Measurements from ENCODE around the gene LILRB3. TPM values are rescaled to one million over a fixed set of nuclear protein-coding genes. Genes with fewer than 3 reads are reported as not detected.
A peak's percentile ranks its signal among the peaks of the same experiment; 100 is the strongest.
"Not testable (repeated sequence)": the region's sequence is repeated elsewhere in the genome, so short reads cannot be mapped to it uniquely, and the experiment has no call there.

LILRB3 gene
- total RNA-seq, 1 donor from 2014 or later: not detected

DNA sequence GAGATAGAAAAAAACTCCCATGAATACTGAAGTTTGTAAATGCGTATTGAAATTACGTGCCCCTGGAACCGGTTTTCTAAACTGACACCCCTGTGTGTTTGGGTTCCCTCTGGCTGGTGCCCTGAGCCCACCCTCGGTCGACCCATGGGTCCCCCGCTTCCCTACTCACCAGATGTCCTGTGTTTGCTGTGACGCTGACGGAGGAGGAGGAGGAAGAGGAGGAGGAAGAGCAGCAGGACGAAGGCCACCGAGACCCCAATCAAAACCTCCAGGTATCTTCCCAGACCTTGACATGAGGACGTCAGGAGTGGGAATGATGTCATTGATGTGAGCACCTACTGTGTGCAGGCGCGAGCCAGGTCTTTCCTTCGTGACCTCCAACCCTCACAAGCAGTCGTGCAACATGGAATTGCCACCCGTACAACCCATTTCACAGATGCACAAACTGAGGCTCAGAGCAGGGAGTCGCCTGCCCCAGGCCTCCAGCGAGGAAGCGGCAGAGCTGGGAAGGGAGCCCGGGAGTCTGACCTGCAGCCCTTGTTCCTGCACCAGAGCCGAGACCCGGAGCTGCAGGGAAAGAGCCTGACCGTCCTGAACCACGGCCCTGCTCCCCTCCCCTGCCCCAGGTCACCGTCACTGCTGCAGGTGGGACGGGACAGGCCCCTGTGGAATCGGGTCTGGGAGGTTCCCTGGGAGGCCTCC is 3.7 kb downstream of the LILRB3 start:
- TF ChIP-seq, protein P1, sequence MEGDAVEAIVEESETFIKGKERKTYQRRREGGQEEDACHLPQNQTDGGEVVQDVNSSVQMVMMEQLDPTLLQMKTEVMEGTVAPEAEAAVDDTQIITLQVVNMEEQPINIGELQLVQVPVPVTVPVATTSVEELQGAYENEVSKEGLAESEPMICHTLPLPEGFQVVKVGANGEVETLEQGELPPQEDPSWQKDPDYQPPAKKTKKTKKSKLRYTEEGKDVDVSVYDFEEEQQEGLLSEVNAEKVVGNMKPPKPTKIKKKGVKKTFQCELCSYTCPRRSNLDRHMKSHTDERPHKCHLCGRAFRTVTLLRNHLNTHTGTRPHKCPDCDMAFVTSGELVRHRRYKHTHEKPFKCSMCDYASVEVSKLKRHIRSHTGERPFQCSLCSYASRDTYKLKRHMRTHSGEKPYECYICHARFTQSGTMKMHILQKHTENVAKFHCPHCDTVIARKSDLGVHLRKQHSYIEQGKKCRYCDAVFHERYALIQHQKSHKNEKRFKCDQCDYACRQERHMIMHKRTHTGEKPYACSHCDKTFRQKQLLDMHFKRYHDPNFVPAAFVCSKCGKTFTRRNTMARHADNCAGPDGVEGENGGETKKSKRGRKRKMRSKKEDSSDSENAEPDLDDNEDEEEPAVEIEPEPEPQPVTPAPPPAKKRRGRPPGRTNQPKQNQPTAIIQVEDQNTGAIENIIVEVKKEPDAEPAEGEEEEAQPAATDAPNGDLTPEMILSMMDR (conservative IDR thresholded peaks at IDR 0.05): no peak
- H3K4me3 Mint-ChIP-seq: no peak overlapping the region
- DNase-seq (ENCODE audit: low read depth, low spot score): no peak
- peaks cover 22% of the 10 kb centered on the region for H3K4me1 Mint-ChIP-seq
- no peaks in the 10 kb centered on the region for H3K9me3 Mint-ChIP-seq
- H3K27me3 Mint-ChIP-seq (ENCODE audit: low read depth): peaks cover 9% of the 10 kb centered on the region
- no peak overlapping the region for H3K27ac Mint-ChIP-seq (ENCODE audit: unreplicated experiment)
- peaks cover 6% of the 10 kb centered on the region for H3K36me3 Mint-ChIP-seq (ENCODE audit: low read depth)

DNA sequence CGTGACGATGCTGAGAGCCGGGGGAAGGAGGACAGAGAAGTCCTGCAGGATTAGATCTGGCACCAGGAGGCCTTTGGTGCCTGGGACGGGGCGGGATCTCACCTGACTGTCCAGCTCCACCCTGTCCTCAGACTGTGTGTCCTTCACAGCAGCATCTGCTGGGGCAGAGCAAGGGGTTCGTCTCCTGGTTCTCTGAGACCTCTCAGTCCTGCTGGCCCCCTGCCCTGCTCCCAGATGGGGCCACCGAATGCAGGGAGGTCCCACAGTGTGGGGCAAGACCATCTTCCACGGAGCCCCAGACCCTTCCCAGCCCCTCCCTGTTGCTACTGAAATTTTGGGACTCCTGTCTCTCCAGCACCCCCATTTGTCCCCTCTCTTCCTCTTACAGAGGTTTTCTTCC is 4.5 kb downstream of the LILRB3 start:
- H3K27me3 Mint-ChIP-seq (ENCODE audit: low read depth): peaks cover 2% of the 10 kb centered on the region
- TF ChIP-seq, protein P1 (conservative IDR thresholded peaks at IDR 0.05): no peak
- no peaks in the 10 kb centered on the region for H3K9me3 Mint-ChIP-seq
- peaks cover 24% of the 10 kb centered on the region for H3K4me1 Mint-ChIP-seq
- H3K4me3 Mint-ChIP-seq: no peak overlapping the region
- peaks cover 6% of the 10 kb centered on the region for H3K36me3 Mint-ChIP-seq (ENCODE audit: low read depth)
- no peak overlapping the region for H3K27ac Mint-ChIP-seq (ENCODE audit: unreplicated experiment)
- DNase-seq (ENCODE audit: low read depth, low spot score): no peak

DNA sequence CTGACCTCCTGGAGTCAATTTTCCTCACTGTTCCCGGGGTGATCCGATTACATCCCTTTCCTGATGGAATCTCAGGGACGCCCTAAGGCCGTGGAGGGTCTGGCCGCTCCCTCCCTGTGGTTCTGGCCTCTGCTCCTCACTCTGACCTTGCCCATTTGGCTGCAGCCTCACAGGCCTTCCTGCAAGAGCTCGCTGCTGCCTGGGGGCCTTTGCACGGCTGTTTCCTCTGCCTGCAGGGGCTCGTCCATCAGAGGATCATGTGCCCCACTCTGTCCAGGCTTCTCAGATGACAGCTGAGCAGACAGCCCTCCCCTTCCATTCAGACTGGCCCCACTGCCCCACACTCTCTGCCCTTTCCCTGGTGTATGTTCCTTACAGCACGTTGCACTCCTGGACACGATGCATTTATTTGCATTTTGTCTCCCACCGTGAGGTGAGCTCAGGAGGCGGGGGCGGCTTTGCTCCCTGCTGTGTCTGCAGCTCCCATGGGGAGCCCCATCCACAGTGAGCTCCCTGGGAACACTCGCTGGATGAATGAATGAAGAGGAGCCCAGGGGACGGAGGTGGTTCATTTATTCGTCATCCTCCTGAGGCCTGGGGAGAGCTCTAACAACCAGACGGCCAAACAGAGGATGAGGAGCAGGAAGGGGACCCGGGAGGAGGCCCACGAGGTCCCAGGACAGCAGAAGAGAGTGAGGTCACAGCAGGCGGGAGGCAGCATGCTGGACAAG is 5.1 kb downstream of the LILRB3 start:
- H3K4me1 Mint-ChIP-seq: peaks cover 24% of the 10 kb centered on the region
- not testable (repeated sequence) for H3K27ac Mint-ChIP-seq (ENCODE audit: unreplicated experiment); H3K4me3 Mint-ChIP-seq; H3K9me3 Mint-ChIP-seq; H3K36me3 Mint-ChIP-seq (ENCODE audit: low read depth); H3K27me3 Mint-ChIP-seq (ENCODE audit: low read depth); DNase-seq (ENCODE audit: low read depth, low spot score)

DNA sequence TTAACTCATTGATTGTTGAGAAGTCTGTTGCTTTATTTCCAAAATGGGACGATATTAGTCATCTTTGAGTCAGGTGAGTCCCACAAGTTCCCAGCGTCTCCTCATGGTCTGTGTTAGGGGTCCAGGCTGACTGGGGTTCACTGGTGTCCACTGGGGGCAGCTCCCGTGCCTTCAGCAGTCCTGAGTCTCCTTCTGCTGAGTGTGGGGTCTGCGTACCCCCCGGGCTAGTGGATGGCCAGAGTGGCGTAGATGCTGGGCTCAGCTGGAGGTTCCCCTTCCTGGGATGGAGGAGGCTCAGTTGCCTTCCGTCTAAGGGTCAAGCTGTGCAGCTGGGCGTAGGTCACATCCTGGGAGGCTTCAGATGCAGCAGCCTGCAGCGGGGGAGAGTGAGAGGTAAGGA is 5.9 kb downstream of the LILRB3 start:
- H3K27ac Mint-ChIP-seq (ENCODE audit: unreplicated experiment): no peak overlapping the region

DNA sequence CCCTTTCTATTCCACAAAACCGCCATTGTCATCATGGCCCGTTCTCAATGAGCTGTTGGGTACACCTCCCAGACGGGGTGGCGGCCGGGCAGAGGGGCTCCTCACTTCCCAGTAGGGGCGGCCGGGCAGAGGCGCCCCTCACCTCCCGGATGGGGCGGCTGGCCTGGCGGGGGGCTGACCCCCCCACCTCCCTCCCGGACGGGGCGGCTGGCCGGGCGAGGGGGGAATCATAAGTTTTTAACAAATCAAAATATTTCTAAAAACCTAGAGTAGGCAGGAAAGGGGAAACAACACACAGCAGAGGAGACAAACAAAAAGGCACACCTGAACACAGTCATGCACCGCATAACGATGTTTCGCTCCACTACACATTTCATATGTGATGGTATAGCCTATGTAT is 8.1 kb downstream of the LILRB3 start:
- Mint-ChIP-seq H3K4me1 (peaks cover 31% of the 10 kb centered on the region), H3K36me3 (ENCODE audit: low read depth) (peaks cover 21% of the 10 kb centered on the region), H3K27me3 (ENCODE audit: low read depth) (peaks cover 12% of the 10 kb centered on the region)
- not testable (repeated sequence) for H3K4me3 Mint-ChIP-seq; H3K27ac Mint-ChIP-seq (ENCODE audit: unreplicated experiment); H3K9me3 Mint-ChIP-seq; DNase-seq (ENCODE audit: low read depth, low spot score)

More for the DNA sequence above, 5.9 kb downstream of the LILRB3 start:
- no peak for DNase-seq (ENCODE audit: low read depth, low spot score)
- Mint-ChIP-seq H3K27me3 (ENCODE audit: low read depth) (no peaks in the 10 kb centered on the region), H3K4me3 (no peak overlapping the region), H3K36me3 (ENCODE audit: low read depth) (peaks cover 9% of the 10 kb centered on the region), H3K4me1 (peaks cover 24% of the 10 kb centered on the region), H3K9me3 (no peaks in the 10 kb centered on the region)
- TF ChIP-seq, protein P1 (conservative IDR thresholded peaks at IDR 0.05): no peak

DNA sequence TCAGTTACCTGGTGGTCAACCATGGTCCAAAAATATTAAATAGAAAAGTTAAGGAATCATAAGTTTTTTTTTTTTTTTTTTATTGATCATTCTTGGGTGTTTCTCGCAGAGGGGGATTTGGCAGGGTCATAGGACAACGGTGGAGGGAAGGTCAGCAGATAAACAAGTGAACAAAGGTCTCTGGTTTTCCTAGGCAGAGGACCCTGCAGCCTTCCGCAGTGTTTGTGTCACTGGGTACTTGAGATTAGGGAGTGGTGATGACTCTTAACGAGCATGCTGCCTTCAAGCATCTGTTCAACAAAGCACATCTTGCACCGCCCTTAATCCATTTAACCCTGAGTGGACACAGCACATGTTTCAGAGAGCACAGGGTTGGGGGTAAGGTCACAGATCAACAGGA is 8.6 kb downstream of the LILRB3 start:
- peaks cover 15% of the 10 kb centered on the region for H3K27me3 Mint-ChIP-seq (ENCODE audit: low read depth)
- DNase-seq (ENCODE audit: low read depth, low spot score); H3K27ac Mint-ChIP-seq (ENCODE audit: unreplicated experiment); H3K9me3 Mint-ChIP-seq: not testable (repeated sequence)
- peak overlapping the region; percentile 59 for H3K4me3 Mint-ChIP-seq
- peaks cover 21% of the 10 kb centered on the region for H3K36me3 Mint-ChIP-seq (ENCODE audit: low read depth)
- peaks cover 36% of the 10 kb centered on the region for H3K4me1 Mint-ChIP-seq

DNA sequence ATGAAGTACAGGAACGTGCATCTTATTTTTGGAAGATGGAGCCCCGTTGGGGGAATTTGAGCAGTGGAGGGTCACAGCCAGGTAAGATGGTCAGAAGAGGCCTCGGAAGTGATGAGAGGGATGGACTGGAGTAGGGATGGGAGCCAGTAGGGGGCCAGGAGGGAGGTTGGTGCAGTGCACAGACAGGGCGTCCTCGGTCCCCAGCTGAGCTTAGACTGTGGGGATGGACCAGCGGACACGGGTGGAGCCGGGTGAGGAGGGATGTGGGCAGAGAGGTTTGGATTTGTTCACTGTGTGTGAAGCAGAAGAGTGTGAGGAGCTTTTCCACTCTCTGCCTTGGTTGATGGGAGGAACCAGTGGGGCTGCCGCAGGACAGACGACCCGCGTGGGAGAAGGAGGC is 11.6 kb downstream of the LILRB3 start:
- Mint-ChIP-seq H3K27ac (ENCODE audit: unreplicated experiment) (peak overlapping the region; percentile 41), H3K27me3 (ENCODE audit: low read depth) (peaks cover 21% of the 10 kb centered on the region)

More for the DNA sequence above, 11.6 kb downstream of the LILRB3 start:
- H3K4me3 Mint-ChIP-seq: peak overlapping the region; percentile 99
- peaks cover 29% of the 10 kb centered on the region for H3K36me3 Mint-ChIP-seq (ENCODE audit: low read depth)
- TF ChIP-seq, protein P1 (conservative IDR thresholded peaks at IDR 0.05): no peak
- H3K9me3 Mint-ChIP-seq: no peaks in the 10 kb centered on the region
- no peak for DNase-seq (ENCODE audit: low read depth, low spot score)
- peaks cover 39% of the 10 kb centered on the region for H3K4me1 Mint-ChIP-seq

Data from neural crest cell (in vitro differentiated cells).